HEK293 (cell line): ENCODE measurements around the gene KXD1.

Experiments
- GLIS1 ChIP-seq: fragments of 450-650 bp; formaldehyde crosslinking; IDR thresholded peaks from 2 replicates; pipeline ENCODE4 v1.5.1; 2016; ENCODE audit warnings: missing biosample characterization, missing genetic modification characterization
- GLIS2 ChIP-seq: fragments of 450-650 bp; formaldehyde crosslinking; IDR thresholded peaks from 2 replicates; pipeline ENCODE4 v1.5.1; 2016; ENCODE audit warnings: missing biosample characterization, missing genetic modification characterization
- KLF1 ChIP-seq: fragments of 450-650 bp; formaldehyde crosslinking; IDR thresholded peaks from 2 replicates; pipeline ENCODE4 v1.5.1; 2016; ENCODE audit warnings: missing biosample characterization, missing genetic modification characterization
- OVOL3 ChIP-seq: fragments of 450-650 bp; formaldehyde crosslinking; IDR thresholded peaks from 2 replicates; pipeline ENCODE4 v1.5.1; 2016; ENCODE audit warnings: missing biosample characterization, missing genetic modification characterization
- ZBTB7A ChIP-seq: fragments of 450-650 bp; formaldehyde crosslinking; IDR thresholded peaks from 2 replicates; pipeline ENCODE4 v1.5.1; 2016; ENCODE audit warnings: low read depth, missing biosample characterization, missing genetic modification characterization
- ZFHX2 ChIP-seq: fragments of 450-650 bp; formaldehyde crosslinking; conservative IDR thresholded peaks from 2 replicates; pipeline ENCODE4 v1.5.1; 2016; ENCODE audit warnings: missing biosample characterization, missing genetic modification characterization
- ZNF114 ChIP-seq: fragments of 450-650 bp; formaldehyde crosslinking; IDR thresholded peaks from 2 replicates; pipeline ENCODE4 v1.5.0; 2017; ENCODE audit warnings: missing biosample characterization, missing genetic modification characterization
- ZNF140 ChIP-seq: fragments of 450-650 bp; formaldehyde crosslinking; IDR thresholded peaks from 2 replicates; pipeline ENCODE4 v1.5.1; 2016; ENCODE audit warnings: missing biosample characterization, missing genetic modification characterization
- ZNF157 ChIP-seq: fragments of 450-650 bp; formaldehyde crosslinking; IDR thresholded peaks from 2 replicates; pipeline ENCODE4 v1.5.1; 2016; ENCODE audit warnings: missing biosample characterization, missing genetic modification characterization
- ZNF2 ChIP-seq: fragments of 450-650 bp; formaldehyde crosslinking; IDR thresholded peaks from 2 replicates; pipeline ENCODE4 v1.5.1; 2016; ENCODE audit warnings: missing biosample characterization, missing genetic modification characterization
- ZNF202 ChIP-seq: fragments of 450-650 bp; formaldehyde crosslinking; IDR thresholded peaks from 2 replicates; pipeline ENCODE4 v1.5.1; 2016; ENCODE audit warnings: missing biosample characterization, missing genetic modification characterization, borderline replicate concordance
- ZNF214 ChIP-seq: fragments of 450-650 bp; formaldehyde crosslinking; IDR thresholded peaks from 2 replicates; pipeline ENCODE4 v1.5.1; 2017; ENCODE audit warnings: missing biosample characterization, mild to moderate bottlenecking, missing genetic modification characterization, borderline replicate concordance
- ZNF223 ChIP-seq: fragments of 450-650 bp; formaldehyde crosslinking; IDR thresholded peaks from 2 replicates; pipeline ENCODE4 v1.5.1; 2016; ENCODE audit warnings: missing biosample characterization, missing genetic modification characterization
- ZNF248 ChIP-seq: fragments of 450-650 bp; formaldehyde crosslinking; IDR thresholded peaks from 2 replicates; pipeline ENCODE4 v1.5.1; 2017; ENCODE audit warnings: missing biosample characterization, missing genetic modification characterization
- ZNF292 ChIP-seq: fragments of 450-650 bp; formaldehyde crosslinking; IDR thresholded peaks from 2 replicates; pipeline ENCODE4 v1.5.1; 2016; ENCODE audit warnings: low read depth, missing biosample characterization, missing genetic modification characterization, borderline replicate concordance
- ZNF324 ChIP-seq: fragments of 450-650 bp; formaldehyde crosslinking; IDR thresholded peaks from 2 replicates; pipeline ENCODE4 v1.5.1; 2016; ENCODE audit warnings: missing biosample characterization, missing genetic modification characterization
- ZNF600 ChIP-seq: fragments of 450-650 bp; formaldehyde crosslinking; IDR thresholded peaks from 2 replicates; pipeline ENCODE4 v1.5.1; 2016; ENCODE audit warnings: missing biosample characterization, missing genetic modification characterization
- ZNF707 ChIP-seq: fragments of 450-650 bp; formaldehyde crosslinking; IDR thresholded peaks from 2 replicates; pipeline ENCODE4 v1.5.1; 2016; ENCODE audit warnings: missing biosample characterization, missing genetic modification characterization
- ZNF768 ChIP-seq: fragments of 450-650 bp; formaldehyde crosslinking; IDR thresholded peaks from 2 replicates; pipeline ENCODE4 v1.5.1; 2018; ENCODE audit warnings: missing biosample characterization, mild to moderate bottlenecking, missing genetic modification characterization
- ZNF776 ChIP-seq: fragments of 450-650 bp; formaldehyde crosslinking; IDR thresholded peaks from 2 replicates; pipeline ENCODE4 v1.5.0; 2017; ENCODE audit warnings: missing biosample characterization, missing genetic modification characterization, borderline replicate concordance
- ZNF843 ChIP-seq: fragments of 450-650 bp; formaldehyde crosslinking; IDR thresholded peaks from 2 replicates; pipeline ENCODE4 v1.5.1; 2016; ENCODE audit warnings: missing biosample characterization, missing genetic modification characterization
- ZSCAN30 ChIP-seq: fragments of 450-650 bp; IDR thresholded peaks from 2 replicates; pipeline ENCODE4 v1.5.1; 2018; ENCODE audit warnings: missing biosample characterization, mild to moderate bottlenecking, missing genetic modification characterization, moderate library complexity
- TF ChIP-seq, protein P1 (sequence below): fragments of 450-650 bp; formaldehyde crosslinking; IDR thresholded peaks from 2 replicates; pipeline ENCODE4; 2016; ENCODE audit warnings: missing biosample characterization, missing genetic modification characterization
- TF ChIP-seq, protein P2 (sequence below): fragments of 450-650 bp; formaldehyde crosslinking; conservative IDR thresholded peaks from 2 replicates; pipeline ENCODE4 v1.5.1; 2016; ENCODE audit warnings: low read depth, missing biosample characterization, missing genetic modification characterization
- TF ChIP-seq, protein P3 (sequence below): fragments of 450-650 bp; formaldehyde crosslinking; IDR thresholded peaks from 2 replicates; pipeline ENCODE4 v1.5.1; 2016; ENCODE audit warnings: missing biosample characterization, missing genetic modification characterization, low read depth
- TF ChIP-seq, protein P4 (sequence below): fragments of 450-650 bp; formaldehyde crosslinking; IDR thresholded peaks from 2 replicates; pipeline ENCODE4 v1.5.1; 2016; ENCODE audit warnings: missing biosample characterization, missing genetic modification characterization
- TF ChIP-seq, protein P5 (sequence below): fragments of 450-650 bp; formaldehyde crosslinking; IDR thresholded peaks from 2 replicates; pipeline ENCODE4 v1.5.1; 2016; ENCODE audit warnings: missing biosample characterization, missing genetic modification characterization, borderline replicate concordance
- TF ChIP-seq, protein P6 (sequence below): fragments of 450-650 bp; formaldehyde crosslinking; IDR thresholded peaks from 2 replicates; pipeline ENCODE4 v1.5.1; 2016; ENCODE audit warnings: missing biosample characterization, missing genetic modification characterization

The KXD1 gene

DNA sequence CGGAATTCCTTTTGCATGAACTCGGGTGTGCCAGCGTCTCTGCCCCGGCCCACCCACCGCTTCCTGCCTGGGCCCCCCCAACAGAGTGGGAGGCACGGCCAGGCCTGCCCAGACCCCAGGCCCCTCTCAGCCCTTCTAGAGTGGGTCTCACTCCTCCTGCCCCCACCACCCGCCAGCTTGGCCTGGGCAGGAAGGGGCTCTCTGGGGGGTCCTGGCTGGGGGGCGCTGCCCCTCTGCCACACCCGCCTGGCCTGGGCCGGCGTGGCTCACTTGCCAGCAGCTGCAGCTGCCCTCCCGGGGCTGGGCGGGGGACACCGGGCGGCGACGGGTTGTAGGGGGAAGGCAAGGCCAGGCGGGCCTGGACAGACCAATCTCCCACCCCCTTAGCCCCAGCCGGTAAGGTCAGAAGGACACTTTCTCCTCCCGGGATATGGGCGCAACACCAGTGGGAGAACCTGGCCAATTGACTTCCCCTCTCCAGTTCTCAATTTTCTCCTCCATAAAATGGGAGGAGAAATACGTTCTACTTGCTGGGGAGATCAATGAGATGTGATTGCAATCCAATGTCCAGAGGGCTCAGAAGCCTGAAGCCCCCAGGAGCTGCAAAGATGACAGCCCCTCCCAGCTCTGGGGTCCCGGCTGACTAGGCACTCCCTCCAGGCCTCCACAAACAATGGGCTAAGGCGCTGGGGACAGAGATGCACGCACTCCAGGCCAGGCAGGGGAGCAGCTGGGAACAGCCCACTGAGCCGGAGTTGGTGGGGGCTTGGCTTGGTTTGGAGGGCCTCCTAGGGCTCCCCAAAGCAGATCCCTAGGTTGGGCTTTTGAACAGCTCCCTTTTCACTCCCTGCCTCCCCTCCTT is 46.5 kb downstream of the KXD1 start (continued):
- TF ChIP-seq, protein P1, sequence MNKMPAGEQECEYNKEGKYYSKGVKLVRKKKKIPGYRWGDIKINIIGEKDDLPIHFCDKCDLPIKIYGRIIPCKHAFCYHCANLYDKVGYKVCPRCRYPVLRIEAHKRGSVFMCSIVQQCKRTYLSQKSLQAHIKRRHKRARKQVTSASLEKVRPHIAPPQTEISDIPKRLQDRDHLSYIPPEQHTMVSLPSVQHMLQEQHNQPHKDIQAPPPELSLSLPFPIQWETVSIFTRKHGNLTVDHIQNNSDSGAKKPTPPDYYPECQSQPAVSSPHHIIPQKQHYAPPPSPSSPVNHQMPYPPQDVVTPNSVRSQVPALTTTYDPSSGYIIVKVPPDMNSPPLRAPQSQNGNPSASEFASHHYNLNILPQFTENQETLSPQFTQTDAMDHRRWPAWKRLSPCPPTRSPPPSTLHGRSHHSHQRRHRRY = no peak
- no peak for TF ChIP-seq OVOL3
- TF ChIP-seq, protein P2, sequence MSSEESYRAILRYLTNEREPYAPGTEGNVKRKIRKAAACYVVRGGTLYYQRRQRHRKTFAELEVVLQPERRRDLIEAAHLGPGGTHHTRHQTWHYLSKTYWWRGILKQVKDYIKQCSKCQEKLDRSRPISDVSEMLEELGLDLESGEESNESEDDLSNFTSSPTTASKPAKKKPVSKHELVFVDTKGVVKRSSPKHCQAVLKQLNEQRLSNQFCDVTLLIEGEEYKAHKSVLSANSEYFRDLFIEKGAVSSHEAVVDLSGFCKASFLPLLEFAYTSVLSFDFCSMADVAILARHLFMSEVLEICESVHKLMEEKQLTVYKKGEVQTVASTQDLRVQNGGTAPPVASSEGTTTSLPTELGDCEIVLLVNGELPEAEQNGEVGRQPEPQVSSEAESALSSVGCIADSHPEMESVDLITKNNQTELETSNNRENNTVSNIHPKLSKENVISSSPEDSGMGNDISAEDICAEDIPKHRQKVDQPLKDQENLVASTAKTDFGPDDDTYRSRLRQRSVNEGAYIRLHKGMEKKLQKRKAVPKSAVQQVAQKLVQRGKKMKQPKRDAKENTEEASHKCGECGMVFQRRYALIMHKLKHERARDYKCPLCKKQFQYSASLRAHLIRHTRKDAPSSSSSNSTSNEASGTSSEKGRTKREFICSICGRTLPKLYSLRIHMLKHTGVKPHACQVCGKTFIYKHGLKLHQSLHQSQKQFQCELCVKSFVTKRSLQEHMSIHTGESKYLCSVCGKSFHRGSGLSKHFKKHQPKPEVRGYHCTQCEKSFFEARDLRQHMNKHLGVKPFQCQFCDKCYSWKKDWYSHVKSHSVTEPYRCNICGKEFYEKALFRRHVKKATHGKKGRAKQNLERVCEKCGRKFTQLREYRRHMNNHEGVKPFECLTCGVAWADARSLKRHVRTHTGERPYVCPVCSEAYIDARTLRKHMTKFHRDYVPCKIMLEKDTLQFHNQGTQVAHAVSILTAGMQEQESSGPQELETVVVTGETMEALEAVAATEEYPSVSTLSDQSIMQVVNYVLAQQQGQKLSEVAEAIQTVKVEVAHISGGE = no peak
- TF ChIP-seq ZSCAN30 (tag by site-specific recombination) = no peak
- no peak for TF ChIP-seq ZBTB7A (tag by site-specific recombination)
- no peak for TF ChIP-seq ZNF202
- TF ChIP-seq ZNF2 (tag by site-specific recombination) = no peak
- TF ChIP-seq ZNF248 (tag by site-specific recombination) = no peak
- no peak for TF ChIP-seq ZNF223
- TF ChIP-seq, protein P3, sequence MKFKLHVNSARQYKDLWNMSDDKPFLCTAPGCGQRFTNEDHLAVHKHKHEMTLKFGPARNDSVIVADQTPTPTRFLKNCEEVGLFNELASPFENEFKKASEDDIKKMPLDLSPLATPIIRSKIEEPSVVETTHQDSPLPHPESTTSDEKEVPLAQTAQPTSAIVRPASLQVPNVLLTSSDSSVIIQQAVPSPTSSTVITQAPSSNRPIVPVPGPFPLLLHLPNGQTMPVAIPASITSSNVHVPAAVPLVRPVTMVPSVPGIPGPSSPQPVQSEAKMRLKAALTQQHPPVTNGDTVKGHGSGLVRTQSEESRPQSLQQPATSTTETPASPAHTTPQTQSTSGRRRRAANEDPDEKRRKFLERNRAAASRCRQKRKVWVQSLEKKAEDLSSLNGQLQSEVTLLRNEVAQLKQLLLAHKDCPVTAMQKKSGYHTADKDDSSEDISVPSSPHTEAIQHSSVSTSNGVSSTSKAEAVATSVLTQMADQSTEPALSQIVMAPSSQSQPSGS (tag by site-specific recombination) = no peak
- peak; percentile 27; the same call in 1 of the 2 replicates for TF ChIP-seq GLIS2
- TF ChIP-seq, protein P4, sequence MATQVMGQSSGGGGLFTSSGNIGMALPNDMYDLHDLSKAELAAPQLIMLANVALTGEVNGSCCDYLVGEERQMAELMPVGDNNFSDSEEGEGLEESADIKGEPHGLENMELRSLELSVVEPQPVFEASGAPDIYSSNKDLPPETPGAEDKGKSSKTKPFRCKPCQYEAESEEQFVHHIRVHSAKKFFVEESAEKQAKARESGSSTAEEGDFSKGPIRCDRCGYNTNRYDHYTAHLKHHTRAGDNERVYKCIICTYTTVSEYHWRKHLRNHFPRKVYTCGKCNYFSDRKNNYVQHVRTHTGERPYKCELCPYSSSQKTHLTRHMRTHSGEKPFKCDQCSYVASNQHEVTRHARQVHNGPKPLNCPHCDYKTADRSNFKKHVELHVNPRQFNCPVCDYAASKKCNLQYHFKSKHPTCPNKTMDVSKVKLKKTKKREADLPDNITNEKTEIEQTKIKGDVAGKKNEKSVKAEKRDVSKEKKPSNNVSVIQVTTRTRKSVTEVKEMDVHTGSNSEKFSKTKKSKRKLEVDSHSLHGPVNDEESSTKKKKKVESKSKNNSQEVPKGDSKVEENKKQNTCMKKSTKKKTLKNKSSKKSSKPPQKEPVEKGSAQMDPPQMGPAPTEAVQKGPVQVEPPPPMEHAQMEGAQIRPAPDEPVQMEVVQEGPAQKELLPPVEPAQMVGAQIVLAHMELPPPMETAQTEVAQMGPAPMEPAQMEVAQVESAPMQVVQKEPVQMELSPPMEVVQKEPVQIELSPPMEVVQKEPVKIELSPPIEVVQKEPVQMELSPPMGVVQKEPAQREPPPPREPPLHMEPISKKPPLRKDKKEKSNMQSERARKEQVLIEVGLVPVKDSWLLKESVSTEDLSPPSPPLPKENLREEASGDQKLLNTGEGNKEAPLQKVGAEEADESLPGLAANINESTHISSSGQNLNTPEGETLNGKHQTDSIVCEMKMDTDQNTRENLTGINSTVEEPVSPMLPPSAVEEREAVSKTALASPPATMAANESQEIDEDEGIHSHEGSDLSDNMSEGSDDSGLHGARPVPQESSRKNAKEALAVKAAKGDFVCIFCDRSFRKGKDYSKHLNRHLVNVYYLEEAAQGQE (tag by site-specific recombination) = no peak
- TF ChIP-seq GLIS1 = peak; percentile 30; the same call in 1 of the 2 replicates
- TF ChIP-seq, protein P5, sequence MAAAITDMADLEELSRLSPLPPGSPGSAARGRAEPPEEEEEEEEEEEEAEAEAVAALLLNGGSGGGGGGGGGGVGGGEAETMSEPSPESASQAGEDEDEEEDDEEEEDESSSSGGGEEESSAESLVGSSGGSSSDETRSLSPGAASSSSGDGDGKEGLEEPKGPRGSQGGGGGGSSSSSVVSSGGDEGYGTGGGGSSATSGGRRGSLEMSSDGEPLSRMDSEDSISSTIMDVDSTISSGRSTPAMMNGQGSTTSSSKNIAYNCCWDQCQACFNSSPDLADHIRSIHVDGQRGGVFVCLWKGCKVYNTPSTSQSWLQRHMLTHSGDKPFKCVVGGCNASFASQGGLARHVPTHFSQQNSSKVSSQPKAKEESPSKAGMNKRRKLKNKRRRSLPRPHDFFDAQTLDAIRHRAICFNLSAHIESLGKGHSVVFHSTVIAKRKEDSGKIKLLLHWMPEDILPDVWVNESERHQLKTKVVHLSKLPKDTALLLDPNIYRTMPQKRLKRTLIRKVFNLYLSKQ (tag by site-specific recombination) = no peak
- TF ChIP-seq ZFHX2 (tag by site-specific recombination) = peak; percentile 19; the same call in 1 of the 2 replicates
- TF ChIP-seq ZNF140 (tag by site-specific recombination) = no peak
- TF ChIP-seq ZNF114 = no peak
- no peak for TF ChIP-seq ZNF768
- no peak for TF ChIP-seq ZNF600
- no peak for TF ChIP-seq ZNF292 (tag by site-specific recombination)
- TF ChIP-seq ZNF157 = no peak
- TF ChIP-seq KLF1 (tag by site-specific recombination) = peak; percentile 98
- TF ChIP-seq ZNF214 = no peak
- TF ChIP-seq ZNF843 (tag by site-specific recombination) = no peak
- TF ChIP-seq, protein P6, sequence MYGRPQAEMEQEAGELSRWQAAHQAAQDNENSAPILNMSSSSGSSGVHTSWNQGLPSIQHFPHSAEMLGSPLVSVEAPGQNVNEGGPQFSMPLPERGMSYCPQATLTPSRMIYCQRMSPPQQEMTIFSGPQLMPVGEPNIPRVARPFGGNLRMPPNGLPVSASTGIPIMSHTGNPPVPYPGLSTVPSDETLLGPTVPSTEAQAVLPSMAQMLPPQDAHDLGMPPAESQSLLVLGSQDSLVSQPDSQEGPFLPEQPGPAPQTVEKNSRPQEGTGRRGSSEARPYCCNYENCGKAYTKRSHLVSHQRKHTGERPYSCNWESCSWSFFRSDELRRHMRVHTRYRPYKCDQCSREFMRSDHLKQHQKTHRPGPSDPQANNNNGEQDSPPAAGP (tag by site-specific recombination) = no peak
- TF ChIP-seq ZNF776 = no peak
- no peak for TF ChIP-seq ZNF707 (tag by site-specific recombination)
- TF ChIP-seq ZNF324 (tag by site-specific recombination) = no peak
